ENCODE results near the gene GRIFIN. TPM values are rescaled to one million over a fixed set of nuclear protein-coding genes. Genes with fewer than 3 reads are reported as not detected.

The GRIFIN gene
- total and polyA plus RNA-seq, 2 experiments from 2014 or later: not detected

DNA sequence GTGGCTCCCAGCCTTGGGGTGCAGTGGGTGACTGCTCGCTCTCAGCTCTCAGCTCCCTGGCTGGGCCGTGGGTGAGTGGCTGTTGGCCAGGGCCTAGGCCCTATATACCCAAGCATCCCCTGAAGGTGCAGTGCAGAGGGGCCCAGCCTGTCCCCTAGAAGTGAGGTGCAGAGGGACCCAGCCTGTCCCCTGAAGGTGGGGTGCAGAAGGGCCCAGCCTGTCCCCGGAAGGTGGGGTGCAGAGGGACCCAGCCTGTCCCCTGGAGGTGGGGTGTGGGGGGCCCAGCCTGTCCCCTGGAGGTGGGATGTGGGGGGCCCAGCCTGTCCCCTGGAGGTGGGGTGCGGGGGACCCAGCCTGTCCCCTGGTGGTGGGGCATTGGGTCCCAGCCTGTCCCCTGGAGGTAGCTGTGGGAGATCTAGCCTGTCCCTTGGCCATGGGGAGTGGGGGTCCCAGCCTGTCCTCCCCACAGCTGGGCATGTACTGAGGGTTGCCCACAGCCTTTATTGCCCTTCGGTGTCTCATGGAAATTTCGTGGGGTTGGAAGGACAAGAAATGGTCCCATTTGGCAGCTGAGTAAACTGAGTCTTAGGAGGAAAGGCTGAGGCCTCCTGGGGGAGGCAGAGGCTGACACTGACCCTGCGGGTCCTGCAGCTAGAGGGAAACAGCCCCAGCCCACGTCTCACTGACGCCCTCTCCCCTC, 25.9 kb upstream of the GRIFIN start:
- DNase-seq: no peak
- Histone ChIP-seq H3K4me3 (no peak overlapping the region), H2AFZ (no peak overlapping the region), H3K79me2 (ENCODE audit: insufficient read depth) (no peaks in the 10 kb centered on the region), H4K20me1 (ENCODE audit: insufficient read depth) (no peaks in the 10 kb centered on the region), H3F3A (ENCODE audit: insufficient read depth) (no peaks in the 10 kb centered on the region), H3K4me1 (ENCODE audit: insufficient read depth) (no peaks in the 10 kb centered on the region), H3K9me2 (ENCODE audit: insufficient read depth) (no peaks in the 10 kb centered on the region), H3K36me3 (ENCODE audit: low read depth) (no peaks in the 10 kb centered on the region), H3K9ac (no peak overlapping the region), H3K27ac (no peak overlapping the region), H3K4me2 (ENCODE audit: unreplicated experiment) (no peak overlapping the region), H3K27me3 (replicated peaks; ENCODE audit: insufficient read depth) (no peaks in the 10 kb centered on the region), H3K9me3 (ENCODE audit: low read depth) (no peaks in the 10 kb centered on the region)
- 57 to 64% methylated on average over 8 to 9 of the region's 9 CpGs for WGBS, 2 experiments (ENCODE audit: low coverage in 1 of 2, low lambda C conversion rate in 2 of 2, missing lambda C conversion rate in 2 of 2)
- TF ChIP-seq EZH2phosphoT487 (IDR thresholded peaks at IDR 0.05; ENCODE audit: insufficient read depth, low read depth): no peak
- no peak for TF ChIP-seq EZH2 (IDR thresholded peaks at IDR 0.05; ENCODE audit: insufficient read depth, poor library complexity, severe bottlenecking)
- in situ Hi-C loops (cut with MboI): no loop called here

DNA sequence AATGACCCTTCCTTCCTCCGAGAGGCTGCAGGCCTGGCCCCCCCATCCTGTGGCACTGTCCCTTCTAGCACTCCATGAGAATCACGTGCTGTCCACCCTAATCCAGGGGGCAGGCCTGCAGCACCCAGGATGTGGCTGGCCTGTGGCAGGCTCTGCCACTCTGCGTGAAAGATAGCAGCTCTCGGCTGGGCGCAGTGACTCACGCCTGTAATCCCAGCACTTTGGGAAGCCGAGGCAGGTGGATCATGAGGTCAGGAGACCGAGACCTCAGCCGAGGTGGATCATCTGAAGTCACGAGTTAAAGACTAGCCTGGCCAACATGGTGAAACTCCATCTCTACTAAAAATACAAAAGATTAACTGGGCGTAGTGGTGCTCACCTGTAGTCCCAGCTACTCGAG, 24.5 kb upstream of the GRIFIN start:
- no peak for DNase-seq
- WGBS, 2 experiments (ENCODE audit: low coverage in 1 of 2, low lambda C conversion rate in 2 of 2, missing lambda C conversion rate in 2 of 2): 83 to 89% methylated on average over 12 of the region's 12 CpGs

DNA sequence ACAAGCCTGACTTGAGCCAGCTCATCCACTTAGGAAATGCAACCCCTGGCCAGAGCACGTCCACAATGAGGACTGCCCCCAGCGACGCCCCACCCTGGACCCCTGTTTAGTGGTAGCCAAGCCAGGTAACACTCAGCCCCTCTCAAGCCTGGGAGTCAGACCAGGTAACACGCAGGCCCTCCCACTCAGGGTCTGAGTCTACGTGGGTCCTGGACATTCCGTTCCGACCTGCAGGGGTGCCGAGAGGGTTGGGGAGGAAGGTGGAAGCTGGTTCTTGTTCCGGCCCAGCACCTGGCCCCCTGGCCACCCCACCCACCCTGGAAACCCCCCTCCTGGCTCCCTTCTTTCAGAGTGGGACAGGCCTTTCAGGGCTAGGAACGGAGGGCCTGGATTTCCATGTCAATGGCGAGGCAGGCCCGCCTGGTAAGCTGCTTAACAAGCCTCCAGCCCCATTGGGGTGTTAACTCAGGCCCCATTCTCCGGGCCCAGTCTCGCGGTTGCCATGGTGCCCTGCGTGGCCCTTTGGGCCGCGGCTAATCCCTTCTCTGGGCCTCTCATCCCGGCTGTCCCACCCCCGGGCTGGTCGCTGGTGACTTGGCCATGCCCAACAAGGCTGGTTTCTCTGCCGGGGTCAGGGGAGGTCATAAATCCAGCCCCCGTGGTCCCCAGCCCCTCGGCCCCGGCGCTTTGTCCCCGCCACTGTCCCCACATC, 23.7 kb upstream of the GRIFIN start:
- Histone ChIP-seq H4K20me1 (ENCODE audit: insufficient read depth) (no peaks in the 10 kb centered on the region), H3K4me1 (ENCODE audit: insufficient read depth) (no peaks in the 10 kb centered on the region), H3K27ac (no peak overlapping the region), H3K9ac (no peak overlapping the region), H2AFZ (no peak overlapping the region), H3K27me3 (replicated peaks; ENCODE audit: insufficient read depth) (no peaks in the 10 kb centered on the region), H3K4me3 (no peak overlapping the region), H3K9me3 (ENCODE audit: low read depth) (no peaks in the 10 kb centered on the region), H3K79me2 (ENCODE audit: insufficient read depth) (no peaks in the 10 kb centered on the region), H3F3A (ENCODE audit: insufficient read depth) (no peaks in the 10 kb centered on the region), H3K36me3 (ENCODE audit: low read depth) (no peaks in the 10 kb centered on the region), H3K9me2 (ENCODE audit: insufficient read depth) (no peaks in the 10 kb centered on the region), H3K4me2 (ENCODE audit: unreplicated experiment) (no peak overlapping the region)
- 88 to 95% methylated on average over 19 to 27 of the region's 27 CpGs for whole genome bisulfite sequencing, 2 experiments (ENCODE audit: low coverage in 1 of 2, low lambda C conversion rate in 2 of 2, missing lambda C conversion rate in 2 of 2)
- TF ChIP-seq EZH2phosphoT487 (IDR thresholded peaks at IDR 0.05; ENCODE audit: insufficient read depth, low read depth) (no peak), EZH2 (IDR thresholded peaks at IDR 0.05; ENCODE audit: insufficient read depth, poor library complexity, severe bottlenecking) (no peak)
- in situ Hi-C loops (cut with MboI): no loop called here
- DNase-seq: no peak

More for the DNA sequence above, 24.5 kb upstream of the GRIFIN start:
- Histone ChIP-seq H3K27ac (no peak overlapping the region), H4K20me1 (ENCODE audit: insufficient read depth) (no peaks in the 10 kb centered on the region), H2AFZ (no peak overlapping the region), H3K9me3 (ENCODE audit: low read depth) (no peaks in the 10 kb centered on the region), H3K9me2 (ENCODE audit: insufficient read depth) (no peaks in the 10 kb centered on the region), H3K4me2 (ENCODE audit: unreplicated experiment) (no peak overlapping the region), H3K4me3 (no peak overlapping the region), H3F3A (ENCODE audit: insufficient read depth) (no peaks in the 10 kb centered on the region), H3K27me3 (replicated peaks; ENCODE audit: insufficient read depth) (no peaks in the 10 kb centered on the region), H3K9ac (no peak overlapping the region), H3K79me2 (ENCODE audit: insufficient read depth) (no peaks in the 10 kb centered on the region), H3K36me3 (ENCODE audit: low read depth) (no peaks in the 10 kb centered on the region), H3K4me1 (ENCODE audit: insufficient read depth) (no peaks in the 10 kb centered on the region)
- no peak for TF ChIP-seq EZH2phosphoT487 (IDR thresholded peaks at IDR 0.05; ENCODE audit: insufficient read depth, low read depth)
- TF ChIP-seq EZH2 (IDR thresholded peaks at IDR 0.05; ENCODE audit: insufficient read depth, poor library complexity, severe bottlenecking): no peak
- in situ Hi-C loops (cut with MboI): no loop called here

DNA sequence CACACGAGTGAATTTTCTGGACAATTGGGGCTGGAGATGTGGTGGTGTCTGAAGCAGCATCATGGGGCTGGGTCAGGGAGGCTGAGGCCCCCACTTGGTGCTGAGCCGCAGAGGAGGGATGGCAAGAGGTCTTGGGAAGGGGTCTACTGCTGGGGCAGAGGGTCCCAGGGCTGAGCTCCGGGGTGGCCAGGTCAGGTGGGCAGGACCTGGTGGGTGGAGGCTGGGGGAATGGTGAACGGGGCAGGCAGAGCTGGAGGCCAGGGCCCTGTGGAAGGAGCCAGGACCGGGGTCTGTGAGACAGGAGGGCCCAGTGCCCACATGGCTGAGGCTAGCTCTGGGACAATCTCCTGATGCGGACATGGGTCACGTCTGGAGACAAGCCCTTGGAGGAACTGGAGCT, 23.0 kb upstream of the GRIFIN start:
- Histone ChIP-seq H3K9me2 (ENCODE audit: insufficient read depth) (no peaks in the 10 kb centered on the region), H3K9me3 (ENCODE audit: low read depth) (no peaks in the 10 kb centered on the region), H3K4me3 (no peak overlapping the region), H3K4me1 (ENCODE audit: insufficient read depth) (no peaks in the 10 kb centered on the region), H3K27ac (no peak overlapping the region), H3K27me3 (replicated peaks; ENCODE audit: insufficient read depth) (no peaks in the 10 kb centered on the region), H4K20me1 (ENCODE audit: insufficient read depth) (no peaks in the 10 kb centered on the region), H3K4me2 (ENCODE audit: unreplicated experiment) (no peak overlapping the region), H3K36me3 (ENCODE audit: low read depth) (no peaks in the 10 kb centered on the region), H2AFZ (no peak overlapping the region), H3K9ac (no peak overlapping the region), H3F3A (ENCODE audit: insufficient read depth) (no peaks in the 10 kb centered on the region), H3K79me2 (ENCODE audit: insufficient read depth) (no peaks in the 10 kb centered on the region)
- in situ Hi-C loops (cut with MboI): no loop called here
- TF ChIP-seq EZH2phosphoT487 (IDR thresholded peaks at IDR 0.05; ENCODE audit: insufficient read depth, low read depth) (no peak), EZH2 (IDR thresholded peaks at IDR 0.05; ENCODE audit: insufficient read depth, poor library complexity, severe bottlenecking) (no peak)
- no peak for DNase-seq
- WGBS, 2 experiments (ENCODE audit: low coverage in 1 of 2, low lambda C conversion rate in 2 of 2, missing lambda C conversion rate in 2 of 2): 82 to 92% methylated on average over 7 of the region's 7 CpGs

Data from GM23248 (cell line).